HG03095 (cell line): ENCODE measurements around the gene RXFP3.
A peak's percentile ranks its signal among the peaks of the same experiment; 100 is the strongest.
"Not testable (repeated sequence)": the region's sequence is repeated elsewhere in the genome, so short reads cannot be mapped to it uniquely, and the experiment has no call there.

Experiments
- ATAC-seq: cut with Tn5 transposase; IDR thresholded peaks from one replicate; pipeline ENCODE4 v1.9.1; 2021; ENCODE audit warnings: moderate library complexity; ENCODE audit not compliant: unreplicated experiment

The RXFP3 gene

DNA sequence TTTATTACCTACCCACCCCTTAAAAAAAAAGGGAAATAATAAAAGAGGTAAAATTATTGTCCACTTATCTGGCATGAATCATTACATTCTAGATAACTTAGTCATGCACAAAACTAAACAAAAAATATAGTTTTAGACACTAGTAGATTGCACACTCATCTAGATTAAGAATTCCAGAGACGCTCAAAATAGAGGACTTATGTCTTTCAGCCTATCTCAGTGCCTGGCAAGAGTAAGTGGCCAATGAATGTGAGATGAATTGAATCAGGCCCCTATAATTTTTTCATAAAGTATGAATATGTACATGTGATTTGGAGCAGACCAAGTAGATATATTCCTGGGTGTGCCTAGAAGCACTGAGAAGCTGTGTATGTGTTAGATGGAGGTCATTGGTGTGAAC, 2.0 kb upstream of the RXFP3 start:
- ATAC-seq = peak; percentile 21

DNA sequence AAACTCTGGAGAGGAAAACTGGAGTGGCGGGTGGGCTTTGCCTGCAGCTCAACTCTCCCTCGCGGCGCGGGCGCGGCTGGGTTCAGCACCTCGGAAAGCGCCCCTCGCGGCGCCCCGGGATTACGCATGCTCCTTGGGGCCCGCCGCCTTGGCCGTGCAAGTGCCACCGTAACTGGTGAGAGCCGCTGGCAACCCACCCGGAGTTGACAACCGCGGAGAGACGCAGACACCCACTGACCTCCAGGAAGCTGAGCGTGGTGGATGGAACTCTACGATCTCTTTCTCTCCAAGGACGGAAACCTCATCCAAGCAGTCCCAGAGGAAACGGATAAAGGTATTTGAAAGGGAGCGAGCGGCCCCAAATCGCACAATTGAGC, 194 bp upstream of the RXFP3 start:
- ATAC-seq = no peak

DNA sequence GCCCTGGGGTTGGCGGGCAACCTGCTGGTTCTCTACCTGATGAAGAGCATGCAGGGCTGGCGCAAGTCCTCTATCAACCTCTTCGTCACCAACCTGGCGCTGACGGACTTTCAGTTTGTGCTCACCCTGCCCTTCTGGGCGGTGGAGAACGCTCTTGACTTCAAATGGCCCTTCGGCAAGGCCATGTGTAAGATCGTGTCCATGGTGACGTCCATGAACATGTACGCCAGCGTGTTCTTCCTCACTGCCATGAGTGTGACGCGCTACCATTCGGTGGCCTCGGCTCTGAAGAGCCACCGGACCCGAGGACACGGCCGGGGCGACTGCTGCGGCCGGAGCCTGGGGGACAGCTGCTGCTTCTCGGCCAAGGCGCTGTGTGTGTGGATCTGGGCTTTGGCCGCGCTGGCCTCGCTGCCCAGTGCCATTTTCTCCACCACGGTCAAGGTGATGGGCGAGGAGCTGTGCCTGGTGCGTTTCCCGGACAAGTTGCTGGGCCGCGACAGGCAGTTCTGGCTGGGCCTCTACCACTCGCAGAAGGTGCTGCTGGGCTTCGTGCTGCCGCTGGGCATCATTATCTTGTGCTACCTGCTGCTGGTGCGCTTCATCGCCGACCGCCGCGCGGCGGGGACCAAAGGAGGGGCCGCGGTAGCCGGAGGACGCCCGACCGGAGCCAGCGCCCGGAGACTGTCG, 976 bp downstream of the RXFP3 start:
- no peak for ATAC-seq

DNA sequence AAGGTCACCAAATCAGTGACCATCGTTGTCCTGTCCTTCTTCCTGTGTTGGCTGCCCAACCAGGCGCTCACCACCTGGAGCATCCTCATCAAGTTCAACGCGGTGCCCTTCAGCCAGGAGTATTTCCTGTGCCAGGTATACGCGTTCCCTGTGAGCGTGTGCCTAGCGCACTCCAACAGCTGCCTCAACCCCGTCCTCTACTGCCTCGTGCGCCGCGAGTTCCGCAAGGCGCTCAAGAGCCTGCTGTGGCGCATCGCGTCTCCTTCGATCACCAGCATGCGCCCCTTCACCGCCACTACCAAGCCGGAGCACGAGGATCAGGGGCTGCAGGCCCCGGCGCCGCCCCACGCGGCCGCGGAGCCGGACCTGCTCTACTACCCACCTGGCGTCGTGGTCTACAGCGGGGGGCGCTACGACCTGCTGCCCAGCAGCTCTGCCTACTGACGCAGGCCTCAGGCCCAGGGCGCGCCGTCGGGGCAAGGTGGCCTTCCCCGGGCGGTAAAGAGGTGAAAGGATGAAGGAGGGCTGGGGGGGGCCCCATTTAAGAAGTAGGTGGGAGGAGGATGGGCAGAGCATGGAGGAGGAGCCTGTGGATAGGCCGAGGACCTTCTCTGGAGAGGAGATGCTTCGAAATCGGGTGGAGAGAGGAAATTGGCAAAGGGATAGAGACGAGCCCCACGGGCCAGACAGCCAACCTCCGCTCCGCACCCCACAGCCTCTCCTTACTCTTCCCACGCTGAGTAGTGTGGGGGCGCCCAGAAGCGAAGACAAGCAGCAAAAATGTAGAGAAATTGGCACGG, 1.7 kb downstream of the RXFP3 start:
- no peak for ATAC-seq

DNA sequence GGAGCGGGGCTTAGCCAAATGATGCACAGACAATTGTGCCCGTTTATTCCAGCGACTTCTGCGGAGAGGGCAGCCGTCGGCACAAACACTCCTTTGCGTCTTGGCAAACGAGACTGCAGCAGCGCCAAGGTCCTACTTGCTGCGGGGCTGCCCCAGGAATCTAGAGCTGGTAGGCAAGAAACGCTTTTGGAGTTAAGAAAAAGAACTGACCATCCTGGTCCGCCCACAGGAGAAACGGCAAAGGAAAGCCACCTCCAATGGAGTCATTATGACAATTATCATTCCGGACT, 2.3 kb downstream of the RXFP3 start:
- ATAC-seq = no peak

DNA sequence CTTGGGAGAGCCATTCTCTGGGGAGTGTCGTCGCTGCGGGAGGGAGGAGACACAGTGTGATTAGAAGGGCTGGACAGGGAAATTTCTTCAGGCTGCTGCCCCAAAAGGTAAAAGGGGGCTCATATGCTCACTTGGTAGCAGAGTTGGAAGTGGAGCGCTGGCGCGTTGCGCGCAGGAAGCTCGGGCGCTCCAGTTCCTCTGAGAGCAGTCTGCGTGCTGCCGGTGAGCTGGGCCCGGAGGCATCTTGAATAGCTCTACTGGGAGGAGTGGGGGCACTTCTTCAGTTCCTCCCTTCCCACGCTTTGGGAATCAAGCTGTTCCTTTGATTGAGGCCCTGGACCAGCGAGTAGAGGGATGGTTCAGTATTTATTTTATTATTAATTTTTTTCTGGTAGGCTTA, 2.7 kb downstream of the RXFP3 start:
- no peak for ATAC-seq

DNA sequence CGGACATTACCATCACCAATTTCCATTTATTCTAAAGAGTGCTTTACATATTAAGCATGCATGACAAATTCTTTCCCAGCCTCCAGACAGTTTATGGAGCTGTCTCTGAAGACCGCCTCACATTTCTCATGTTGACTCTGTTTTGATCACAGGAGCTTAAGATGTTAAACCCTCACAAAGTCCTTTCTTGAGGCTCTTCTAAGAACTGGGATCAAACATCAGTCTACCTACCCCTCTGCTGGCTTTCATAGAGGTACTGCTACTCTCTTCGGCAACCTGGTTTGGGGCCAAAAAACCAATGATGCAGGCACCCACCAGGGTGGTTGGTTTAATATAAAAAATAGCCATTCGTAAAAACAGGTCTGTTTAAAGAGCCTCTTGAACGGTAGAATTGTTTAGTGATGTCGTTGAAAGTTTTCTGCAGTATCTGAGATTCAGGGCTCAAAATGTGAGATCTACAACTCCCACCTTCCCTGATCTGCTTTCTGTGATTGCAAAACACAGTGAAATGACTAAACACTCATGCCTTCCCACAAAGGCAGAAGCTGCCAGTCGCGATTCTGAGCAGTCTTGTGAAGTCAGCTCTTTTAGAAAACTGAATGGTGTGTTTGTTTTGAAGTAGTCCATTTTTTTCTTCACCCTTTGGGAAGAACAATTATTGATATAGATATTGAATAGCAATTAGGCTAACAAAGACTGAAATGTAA, 3.5 kb downstream of the RXFP3 start:
- no peak for ATAC-seq

DNA sequence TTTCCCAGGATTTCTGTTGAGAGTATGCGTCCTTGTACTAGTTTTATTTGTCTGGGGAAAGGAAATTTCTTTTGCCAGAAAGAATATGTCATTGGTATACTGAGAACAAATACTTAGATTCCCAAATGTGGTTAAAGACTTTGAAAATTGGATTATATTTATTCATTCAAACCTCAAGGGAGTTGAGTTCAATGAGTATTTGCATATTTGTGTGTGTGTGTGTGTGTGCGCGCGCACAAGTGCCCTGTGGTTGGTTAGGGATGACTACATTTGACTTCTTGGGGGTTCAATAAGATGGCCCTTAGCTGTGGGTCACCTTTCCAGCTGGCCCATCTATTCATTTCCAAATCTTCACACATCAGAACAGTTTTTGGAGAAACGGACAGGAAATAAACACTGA, 4.9 kb downstream of the RXFP3 start:
- ATAC-seq = no peak

DNA sequence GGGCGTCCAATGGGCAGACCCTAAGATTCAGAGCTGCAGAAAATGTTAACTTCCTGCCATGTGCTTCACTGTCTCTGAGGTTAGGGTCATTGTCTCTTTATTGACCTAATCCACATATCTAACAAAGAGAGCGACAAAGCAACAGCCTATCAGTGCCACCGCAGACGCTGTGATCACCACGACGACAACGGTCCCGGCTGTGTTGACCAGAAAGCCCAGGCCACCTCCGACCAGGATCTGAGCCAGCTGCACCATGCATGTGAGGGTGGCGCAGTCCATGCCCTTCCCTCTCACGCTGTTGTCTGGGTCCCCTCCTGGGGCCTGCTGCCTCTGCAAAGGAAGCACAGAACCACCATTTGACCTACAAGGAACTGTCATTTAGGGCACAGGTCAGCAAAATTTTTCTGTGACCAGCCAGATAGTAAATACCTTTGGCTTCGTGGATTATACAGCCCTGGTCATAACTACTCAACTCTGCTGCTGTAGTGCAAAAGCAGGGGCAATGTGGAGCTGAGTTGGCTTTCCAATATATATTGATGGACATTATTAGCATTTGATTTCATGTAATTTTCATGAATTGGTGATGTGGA, 8.5 kb downstream of the RXFP3 start:
- no peak for ATAC-seq

DNA sequence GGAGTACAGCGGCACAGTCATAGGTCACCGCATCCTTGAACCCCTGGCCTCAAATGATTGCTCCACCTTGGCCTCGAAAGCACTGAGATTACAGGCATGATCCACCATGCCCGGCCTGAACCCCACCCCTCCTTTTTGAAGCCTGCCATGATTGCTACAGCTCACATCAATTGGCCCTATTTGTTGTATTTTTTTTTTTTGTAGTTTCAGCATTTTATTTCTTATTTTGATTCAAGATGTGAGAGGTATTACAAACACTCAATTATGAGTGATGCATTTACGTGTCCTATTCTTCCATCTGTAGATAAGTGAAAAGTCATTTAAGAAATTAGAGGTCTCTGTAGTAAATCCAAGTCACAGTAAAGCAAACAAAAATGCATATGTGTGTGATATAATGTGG, 16.0 kb downstream of the RXFP3 start:
- not testable (repeated sequence) for ATAC-seq

DNA sequence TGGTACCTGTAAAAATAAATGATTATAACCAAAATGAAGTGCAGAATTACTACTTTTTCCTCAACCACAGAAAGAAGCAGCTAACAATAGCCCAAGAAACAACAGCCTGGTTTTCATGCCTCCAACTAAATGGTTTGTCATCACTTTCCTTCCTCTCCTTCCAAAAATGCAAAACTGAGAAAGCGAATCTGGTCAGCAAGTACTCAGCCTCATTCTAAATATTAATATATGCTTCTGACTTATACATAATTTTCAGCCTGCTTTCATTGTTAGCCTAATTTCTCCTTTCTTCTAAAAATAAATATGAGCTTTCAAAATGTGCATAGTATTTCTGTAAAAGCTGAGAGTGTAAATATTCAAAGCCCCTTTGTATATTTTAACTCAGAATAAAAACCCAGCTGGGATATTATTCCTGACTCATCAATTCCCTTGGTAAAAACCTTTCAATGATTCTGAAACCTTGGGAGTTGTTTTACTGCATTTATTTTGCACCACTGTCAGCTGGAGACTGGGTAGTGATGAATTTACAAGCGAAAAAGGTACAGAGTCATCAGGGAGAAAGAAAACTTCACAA, 21.5 kb downstream of the RXFP3 start:
- no peak for ATAC-seq

DNA sequence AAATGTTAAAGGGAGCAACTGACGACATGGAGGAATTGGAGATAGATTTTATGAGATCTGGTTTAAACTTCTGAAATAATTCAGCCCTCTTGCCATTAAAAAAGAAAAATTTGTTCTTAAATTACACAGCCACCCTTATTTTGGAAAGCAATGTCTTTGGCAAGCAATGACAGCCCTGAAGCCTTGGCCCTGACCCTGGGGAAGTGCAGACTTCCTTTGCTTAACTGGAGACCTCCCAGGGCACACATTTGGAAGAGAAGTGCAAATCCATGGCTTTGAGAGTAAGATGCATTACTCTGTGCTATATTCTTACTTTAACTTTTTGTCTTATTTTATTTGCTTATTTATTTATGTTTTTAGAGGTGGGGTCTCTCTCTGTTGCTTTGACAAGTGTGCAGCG, 22.0 kb downstream of the RXFP3 start:
- ATAC-seq = no peak

DNA sequence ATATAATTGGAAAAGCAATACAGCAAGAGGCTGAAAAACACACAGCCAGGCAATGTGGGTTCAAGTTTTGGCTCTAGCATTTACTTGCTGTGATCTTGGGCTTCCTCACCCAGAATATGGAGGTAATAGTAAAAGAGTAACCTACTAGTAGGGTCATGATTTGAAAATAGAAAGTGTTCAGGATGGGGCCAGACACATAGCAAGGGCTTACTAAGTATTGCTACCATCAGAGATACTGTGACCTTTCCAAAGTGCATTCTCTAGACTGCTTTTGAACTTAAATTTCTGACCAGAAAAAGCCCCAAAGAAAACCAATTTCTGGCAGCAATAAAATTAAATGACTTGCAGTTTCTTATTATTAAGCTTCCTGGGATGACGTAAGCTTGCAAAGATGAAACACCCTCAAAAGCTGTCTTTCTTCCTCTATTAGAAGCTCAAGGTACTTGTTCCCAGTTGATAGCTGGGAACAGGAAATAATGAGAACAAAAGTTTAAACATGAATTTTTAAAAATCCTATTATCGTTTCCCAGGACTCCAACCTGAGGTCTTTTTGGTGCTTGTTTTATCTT, 28.0 kb downstream of the RXFP3 start:
- ATAC-seq = no peak

DNA sequence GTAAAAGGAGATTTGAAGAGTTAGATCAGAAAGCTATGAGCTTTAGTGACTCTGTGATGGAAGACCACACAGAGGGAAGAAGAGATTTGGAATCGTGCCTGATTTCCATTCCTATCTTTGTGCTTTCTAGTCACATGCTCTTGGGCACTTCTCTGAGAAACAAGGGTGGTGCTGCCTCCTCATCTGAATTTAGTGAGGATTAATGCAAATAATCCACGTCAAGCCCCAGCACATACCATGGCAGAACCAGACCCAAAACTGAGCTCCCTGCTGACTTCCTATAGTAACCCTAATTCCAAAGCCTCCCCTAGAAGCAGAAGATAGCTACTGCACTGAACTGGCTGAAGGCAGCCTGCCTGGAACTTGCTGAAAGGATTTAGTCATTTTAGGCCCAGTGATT, 30.6 kb downstream of the RXFP3 start:
- no peak for ATAC-seq

DNA sequence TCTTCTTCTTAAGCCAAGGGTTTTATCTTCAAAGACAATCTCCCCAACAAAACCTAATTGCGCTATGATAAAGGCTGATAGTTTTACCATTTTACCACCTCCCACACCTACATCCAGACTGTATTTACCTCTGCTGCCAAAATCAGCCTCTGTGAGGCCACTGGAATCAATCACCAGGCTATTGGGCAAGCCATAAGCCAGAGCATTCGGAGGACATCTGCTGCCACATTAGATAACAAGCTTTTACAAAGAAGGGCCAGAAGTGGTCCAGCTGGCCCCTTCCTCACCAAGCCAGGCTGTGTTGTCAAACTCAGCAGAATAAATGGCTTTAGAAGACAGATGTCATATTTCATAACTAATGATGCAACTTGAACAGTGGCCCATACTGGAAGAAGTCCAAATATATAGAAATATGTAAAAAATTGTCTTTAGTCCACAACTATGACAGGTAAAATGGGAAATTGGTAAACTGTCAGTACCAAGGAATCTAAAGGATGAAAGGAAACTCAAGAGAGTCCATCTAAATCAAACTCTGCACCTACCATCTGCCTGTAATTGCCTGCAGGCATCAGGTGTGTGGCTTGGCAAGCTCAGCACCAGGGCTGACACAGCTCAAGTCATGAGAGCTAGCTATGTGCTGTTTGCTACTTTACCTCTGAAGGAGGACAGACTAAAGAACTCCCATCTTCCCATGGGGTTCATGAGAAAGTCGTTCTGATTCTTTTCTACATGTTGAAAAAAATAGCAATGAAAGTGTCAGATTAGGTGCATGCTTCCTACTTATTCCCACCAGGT, 32.2 kb downstream of the RXFP3 start:
- no peak for ATAC-seq

DNA sequence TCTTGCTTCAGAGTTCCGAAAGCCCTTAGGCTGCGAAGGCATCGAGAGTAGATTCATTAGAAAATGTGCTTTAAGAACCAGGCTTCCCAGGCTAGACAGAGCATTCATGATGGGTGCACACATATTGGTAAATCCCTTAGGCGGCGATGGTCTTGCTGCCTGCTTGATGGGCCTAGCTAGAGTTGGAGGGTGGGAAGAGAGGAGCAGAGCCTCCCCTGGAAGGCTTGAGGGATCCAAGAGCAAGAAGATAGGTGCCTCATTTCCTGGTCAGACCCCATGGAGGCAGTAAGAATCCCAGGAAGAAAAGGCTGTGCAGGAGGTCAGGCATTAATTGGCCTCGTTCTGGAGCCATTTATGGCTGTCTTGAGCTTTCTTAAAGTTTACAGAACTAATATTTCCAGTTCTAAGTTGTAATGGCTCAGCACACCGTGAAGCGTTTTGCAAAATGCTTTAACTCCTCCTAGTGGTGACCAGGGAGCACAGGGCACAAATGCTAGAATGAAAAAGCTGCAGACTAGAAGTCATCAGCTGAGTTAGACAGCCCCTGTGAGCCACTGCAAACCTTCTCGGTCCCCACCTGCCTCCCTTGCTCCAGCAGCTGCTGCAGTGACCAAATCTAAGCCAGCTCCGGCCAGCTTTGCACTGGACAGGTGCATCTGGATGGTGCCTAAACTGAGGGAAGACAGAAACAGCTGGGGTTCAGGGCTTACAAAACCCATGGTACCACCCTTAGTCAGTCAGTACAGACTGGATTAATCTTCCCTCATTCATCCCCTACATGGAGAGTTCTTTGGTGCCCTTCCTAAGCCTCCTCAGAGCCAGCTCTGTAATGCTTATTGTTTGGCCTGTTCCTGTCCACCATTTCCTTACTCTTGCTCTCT, 33.6 kb downstream of the RXFP3 start:
- ATAC-seq = peak; percentile 72

DNA sequence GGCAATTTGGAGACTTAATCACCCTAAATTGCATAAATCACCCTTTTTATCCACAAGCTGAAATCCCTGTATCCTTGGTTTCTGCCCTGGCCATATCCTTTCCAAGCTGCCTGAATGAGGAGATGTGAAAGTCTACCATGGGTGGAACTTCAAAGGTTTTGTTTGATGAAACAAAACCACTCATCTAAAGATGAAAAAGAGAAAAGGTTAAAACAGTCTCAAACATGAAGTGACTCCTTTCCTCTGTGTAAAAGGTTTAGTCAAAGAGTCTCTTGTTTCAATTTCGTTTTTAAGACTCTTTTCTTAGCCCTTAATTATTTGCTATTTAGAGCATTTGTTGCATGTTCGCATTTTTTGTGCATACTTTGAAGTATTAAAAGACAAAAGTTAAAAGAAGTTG, 37.1 kb downstream of the RXFP3 start:
- ATAC-seq = peak; percentile 62

DNA sequence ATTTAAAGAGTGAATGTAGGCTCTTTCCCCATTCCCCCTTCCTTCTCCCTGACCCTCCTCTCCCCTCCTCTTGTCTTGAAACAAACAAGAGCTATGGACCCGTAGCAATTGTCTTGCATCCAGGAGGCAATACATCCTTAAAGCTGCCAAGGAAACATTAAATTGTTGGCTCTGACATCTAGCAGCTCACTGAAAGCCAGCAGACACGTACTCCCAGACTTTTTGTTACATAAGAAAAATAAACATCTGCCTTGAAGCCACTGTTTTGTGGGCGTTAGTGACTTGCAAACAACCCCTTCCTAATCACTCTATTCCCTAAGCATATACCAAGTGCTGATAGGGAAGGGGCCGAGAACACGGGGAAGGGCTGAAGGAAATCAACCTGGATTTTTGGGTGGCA, 39.7 kb downstream of the RXFP3 start:
- ATAC-seq = no peak

DNA sequence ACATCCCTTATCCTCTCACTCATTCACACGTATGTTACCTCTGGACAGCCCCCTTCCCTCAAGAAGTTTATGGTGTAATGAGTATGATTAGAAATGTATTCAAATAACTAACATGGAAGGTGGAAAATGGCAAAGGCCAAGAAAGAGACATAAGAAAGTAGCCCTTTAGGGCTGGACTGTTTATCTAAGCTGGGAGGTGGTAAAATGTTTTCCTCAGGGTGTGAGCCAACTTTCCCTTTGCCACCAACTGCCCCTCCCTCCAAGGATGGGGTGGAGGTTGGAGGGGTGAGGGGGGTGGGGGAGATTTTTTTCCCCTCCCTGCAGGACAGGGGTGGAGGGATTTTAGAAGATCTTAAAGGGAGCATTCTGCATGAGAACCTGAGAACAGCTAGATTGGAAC, 40.1 kb downstream of the RXFP3 start:
- ATAC-seq = no peak
